Measurements from ENCODE around the gene CEP72. TPM values are rescaled to one million over a fixed set of nuclear protein-coding genes. Genes with fewer than 3 reads are reported as not detected.

CEP72 gene
- total and polyA plus RNA-seq, 2 donors (not counting 1 experiment from before 2014, with no cell fraction given): 7.7 to 32.9 TPM

DNA sequence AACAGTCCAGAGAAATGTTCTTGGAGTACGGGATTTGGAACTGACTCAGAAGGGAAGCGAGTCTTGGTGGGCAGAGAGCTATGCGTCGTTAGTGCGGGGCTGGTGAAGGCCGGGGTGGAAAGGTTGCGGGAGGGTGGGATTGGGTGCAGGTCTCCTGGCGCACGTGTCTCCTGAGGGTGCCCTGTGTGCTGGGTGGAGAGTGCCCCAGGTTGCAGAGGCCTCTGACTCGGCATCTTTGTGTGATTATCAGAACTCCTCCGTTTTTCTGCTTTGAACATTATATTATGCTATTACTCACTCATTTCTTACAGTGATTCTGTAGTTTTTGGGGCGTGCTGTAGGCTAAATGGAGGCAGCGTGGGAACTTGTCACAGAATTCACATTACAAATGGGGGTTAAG lies 11.4 kb downstream of the CEP72 start:
- H2AFZ ChIP-seq (ENCODE audit: insufficient read depth, low read depth, low read length, poor library complexity, severe bottlenecking): no peak overlapping the region

DNA sequence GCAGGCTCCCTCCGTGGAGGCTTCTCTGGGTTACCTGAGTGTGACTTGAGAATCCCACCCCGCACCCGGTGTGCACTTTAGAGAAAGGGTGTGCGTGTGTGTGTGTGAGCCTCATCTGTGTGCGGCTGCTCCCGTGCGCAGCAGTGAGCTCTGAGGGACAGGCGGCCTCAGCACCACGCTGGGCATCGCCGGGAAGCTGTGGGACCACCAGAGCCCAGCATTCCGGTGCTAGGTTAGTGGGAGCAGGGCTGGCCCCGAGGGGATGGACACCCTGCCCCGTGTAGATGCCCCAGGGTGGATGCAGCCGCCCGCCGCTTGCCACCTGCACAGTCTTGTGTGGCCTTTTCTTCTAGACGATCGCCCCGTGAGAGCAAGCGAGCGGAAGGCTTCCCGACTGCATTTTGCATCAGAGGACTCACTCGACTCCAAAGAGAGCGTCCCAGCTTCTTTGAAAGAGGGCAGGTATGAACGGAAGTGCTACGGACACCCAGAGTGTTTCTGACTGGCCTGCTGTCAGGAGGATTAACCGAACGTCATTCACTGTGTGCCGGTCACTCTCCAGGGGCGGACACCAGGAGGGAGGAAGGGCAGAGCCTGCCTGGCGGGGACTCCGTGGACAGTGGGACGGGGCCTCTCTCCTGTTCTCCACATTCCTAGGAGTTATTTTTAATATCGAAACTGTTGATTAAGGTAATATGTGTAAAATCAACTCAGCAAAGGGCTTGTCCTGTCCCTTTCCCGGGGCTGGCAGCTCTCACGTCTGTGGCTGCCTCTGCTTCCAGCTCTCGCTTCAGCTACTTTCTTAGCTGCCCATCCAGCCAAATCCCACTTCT lies 12.2 kb downstream of the CEP72 start:
- H3K27ac Mint-ChIP-seq: no peak overlapping the region
- Histone ChIP-seq H3K4me2 (replicated peaks; ENCODE audit: low read depth, low read length, poor library complexity, severe bottlenecking) (no peak overlapping the region), H3K27ac (ENCODE audit: low read length in 2 of 2) (no peak overlapping the region), H3K9ac (ENCODE audit: low read length) (no peak overlapping the region), H2AFZ (ENCODE audit: insufficient read depth, low read depth, low read length, poor library complexity, severe bottlenecking) (no peak overlapping the region), H4K20me1 (ENCODE audit: control insufficient read depth, insufficient read depth, low read length, poor library complexity, severe bottlenecking) (no peaks in the 10 kb centered on the region), H3K27me3 (replicated peaks in 1 of 4; ENCODE audit: control extremely low read depth in 1 of 4, control insufficient read depth in 3 of 4, insufficient read depth in 4 of 4, low read length in 3 of 4) (no peaks in the 10 kb centered on the region), H3K79me2 (ENCODE audit: control insufficient read depth, insufficient read depth, low read length) (no peaks in the 10 kb centered on the region), H3K36me3 (replicated peaks in 1 of 2; ENCODE audit: control extremely low read depth in 1 of 2, control insufficient read depth in 1 of 2, extremely low read depth in 1 of 2, insufficient read depth in 2 of 2, low read length in 1 of 2) (peaks cover 4 to 26% of the 10 kb centered on the region in 2 experiments), H3K4me1 (ENCODE audit: control insufficient read depth in 2 of 2, insufficient read depth in 2 of 2, low read length in 2 of 2) (no peaks in the 10 kb centered on the region), H3K4me3 (ENCODE audit: control extremely low read depth in 1 of 5, extremely low read depth in 1 of 5, insufficient read depth in 1 of 5, low read depth in 2 of 5, low read length in 4 of 5) (no peak overlapping the region), H3K9me3 (ENCODE audit: control extremely low read depth in 1 of 3, control insufficient read depth in 2 of 3, insufficient read depth in 1 of 3, low read length in 2 of 3) (no peaks in the 10 kb centered on the region)
- ChIA-PET POLR2A (no interaction called here), CTCF (no interaction called here)
- DNase-seq (no peak), ATAC-seq (ENCODE audit: low read depth) (no peak)
- intact Hi-C loops (cut with micrococcal nuclease): no loop called here
- no peak overlapping the region for H3K4me3 Mint-ChIP-seq
- TF ChIP-seq EZH2 (IDR thresholded peaks at IDR 0.05; ENCODE audit: borderline replicate concordance, insufficient read depth, low read depth, low read length, poor library complexity, severe bottlenecking): no peak
- TF ChIP-seq, protein P1, sequence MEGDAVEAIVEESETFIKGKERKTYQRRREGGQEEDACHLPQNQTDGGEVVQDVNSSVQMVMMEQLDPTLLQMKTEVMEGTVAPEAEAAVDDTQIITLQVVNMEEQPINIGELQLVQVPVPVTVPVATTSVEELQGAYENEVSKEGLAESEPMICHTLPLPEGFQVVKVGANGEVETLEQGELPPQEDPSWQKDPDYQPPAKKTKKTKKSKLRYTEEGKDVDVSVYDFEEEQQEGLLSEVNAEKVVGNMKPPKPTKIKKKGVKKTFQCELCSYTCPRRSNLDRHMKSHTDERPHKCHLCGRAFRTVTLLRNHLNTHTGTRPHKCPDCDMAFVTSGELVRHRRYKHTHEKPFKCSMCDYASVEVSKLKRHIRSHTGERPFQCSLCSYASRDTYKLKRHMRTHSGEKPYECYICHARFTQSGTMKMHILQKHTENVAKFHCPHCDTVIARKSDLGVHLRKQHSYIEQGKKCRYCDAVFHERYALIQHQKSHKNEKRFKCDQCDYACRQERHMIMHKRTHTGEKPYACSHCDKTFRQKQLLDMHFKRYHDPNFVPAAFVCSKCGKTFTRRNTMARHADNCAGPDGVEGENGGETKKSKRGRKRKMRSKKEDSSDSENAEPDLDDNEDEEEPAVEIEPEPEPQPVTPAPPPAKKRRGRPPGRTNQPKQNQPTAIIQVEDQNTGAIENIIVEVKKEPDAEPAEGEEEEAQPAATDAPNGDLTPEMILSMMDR (IDR thresholded peaks at IDR 0.05): no peak
- no peaks in the 10 kb centered on the region for H3K9me3 Mint-ChIP-seq (ENCODE audit: insufficient read depth)
- H3K4me1 Mint-ChIP-seq: no peaks in the 10 kb centered on the region
- no peaks in the 10 kb centered on the region for H3K27me3 Mint-ChIP-seq
- WGBS (ENCODE audit: insufficient coverage): 97% methylated on average over 32 of the region's 38 CpGs

More for the DNA sequence above, 11.4 kb downstream of the CEP72 start:
- no peaks in the 10 kb centered on the region for H3K27me3 Mint-ChIP-seq
- Histone ChIP-seq H3K36me3 (replicated peaks in 1 of 2; ENCODE audit: control extremely low read depth in 1 of 2, control insufficient read depth in 1 of 2, extremely low read depth in 1 of 2, insufficient read depth in 2 of 2, low read length in 1 of 2) (peaks cover 4 to 31% of the 10 kb centered on the region in 2 experiments), H3K4me2 (replicated peaks; ENCODE audit: low read depth, low read length, poor library complexity, severe bottlenecking) (no peak overlapping the region), H3K27ac (ENCODE audit: low read length in 2 of 2) (no peak overlapping the region), H3K79me2 (ENCODE audit: control insufficient read depth, insufficient read depth, low read length) (no peaks in the 10 kb centered on the region), H3K4me1 (ENCODE audit: control insufficient read depth in 2 of 2, insufficient read depth in 2 of 2, low read length in 2 of 2) (no peaks in the 10 kb centered on the region), H3K9ac (ENCODE audit: low read length) (no peak overlapping the region), H3K9me3 (ENCODE audit: control extremely low read depth in 1 of 3, control insufficient read depth in 2 of 3, insufficient read depth in 1 of 3, low read length in 2 of 3) (no peaks in the 10 kb centered on the region), H4K20me1 (ENCODE audit: control insufficient read depth, insufficient read depth, low read length, poor library complexity, severe bottlenecking) (no peaks in the 10 kb centered on the region), H3K27me3 (replicated peaks in 1 of 4; ENCODE audit: control extremely low read depth in 1 of 4, control insufficient read depth in 3 of 4, insufficient read depth in 4 of 4, low read length in 3 of 4) (no peaks in the 10 kb centered on the region), H3K4me3 (ENCODE audit: control extremely low read depth in 1 of 5, extremely low read depth in 1 of 5, insufficient read depth in 1 of 5, low read depth in 2 of 5, low read length in 4 of 5) (no peak overlapping the region)
- H3K27ac Mint-ChIP-seq: no peak overlapping the region
- 100% methylated on average over 11 of the region's 13 CpGs for WGBS (ENCODE audit: insufficient coverage)
- H3K9me3 Mint-ChIP-seq (ENCODE audit: insufficient read depth): no peaks in the 10 kb centered on the region
- ChIA-PET POLR2A (no interaction called here), CTCF (no interaction called here)
- TF ChIP-seq, protein P1 (IDR thresholded peaks at IDR 0.05): no peak
- TF ChIP-seq EZH2 (IDR thresholded peaks at IDR 0.05; ENCODE audit: borderline replicate concordance, insufficient read depth, low read depth, low read length, poor library complexity, severe bottlenecking): no peak
- no peak for ATAC-seq (ENCODE audit: low read depth)
- intact Hi-C loops (cut with micrococcal nuclease): no loop called here
- H3K4me1 Mint-ChIP-seq: no peaks in the 10 kb centered on the region
- DNase-seq: no peak
- no peak overlapping the region for H3K4me3 Mint-ChIP-seq

Data from B cell (primary cell).